HG03135 (cell line): Measurements from ENCODE around the gene NR2C2.
A peak's percentile ranks its signal among the peaks of the same experiment; 100 is the strongest.

Source experiments
- ATAC-seq: cut with Tn5 transposase; IDR thresholded peaks from one replicate; pipeline ENCODE4 v1.9.1; 2021; ENCODE audit warnings: mild to moderate bottlenecking, moderate library complexity; ENCODE audit not compliant: unreplicated experiment

NR2C2 gene

GRCh38 chr3:14921034-14921616 lies 26.3 kb upstream of the NR2C2 start:
- ATAC-seq, result peak; percentile 70

- no peak for ATAC-seq
These were observed 25.3 kb upstream of the NR2C2 start for GRCh38 chr3:14921811-14922705.

GRCh38 chr3:14922863-14923262 lies 24.5 kb upstream of the NR2C2 start:
- ATAC-seq, result no peak

- ATAC-seq, result no peak
These were observed 23.9 kb upstream of the NR2C2 start for GRCh38 chr3:14923476-14923875.

- ATAC-seq, result no peak
These were observed 21.4 kb upstream of the NR2C2 start for GRCh38 chr3:14925729-14926591.

- no peak for ATAC-seq
These were observed 20.8 kb upstream of the NR2C2 start for GRCh38 chr3:14926592-14926991.

GRCh38 chr3:14927308-14927707 lies 20.1 kb upstream of the NR2C2 start:
- ATAC-seq, result no peak

GRCh38 chr3:14929310-14930074 lies 17.9 kb upstream of the NR2C2 start:
- ATAC-seq, result no peak

GRCh38 chr3:14933820-14934425 lies 13.5 kb upstream of the NR2C2 start:
- no peak for ATAC-seq

- no peak for ATAC-seq
These were observed 11.6 kb upstream of the NR2C2 start for GRCh38 chr3:14935592-14936345.

- no peak for ATAC-seq
These were observed 8.4 kb upstream of the NR2C2 start for GRCh38 chr3:14938954-14939353.

GRCh38 chr3:14941871-14942270 lies 5.5 kb upstream of the NR2C2 start:
- no peak for ATAC-seq

- ATAC-seq, result no peak
These were observed 4.3 kb upstream of the NR2C2 start for GRCh38 chr3:14943042-14943441.

GRCh38 chr3:14946236-14946635 lies 1.1 kb upstream of the NR2C2 start:
- no peak for ATAC-seq

- no peak for ATAC-seq
These were observed 664 bp upstream of the NR2C2 start for GRCh38 chr3:14946739-14947099.

GRCh38 chr3:14947886-14948608 lies 664 bp downstream of the NR2C2 start:
- peak; percentile 84 for ATAC-seq

- no peak for ATAC-seq
These were observed 1.2 kb downstream of the NR2C2 start for GRCh38 chr3:14948609-14949038.

- ATAC-seq, result no peak
These were observed 1.7 kb downstream of the NR2C2 start for GRCh38 chr3:14949126-14949525.

- no peak for ATAC-seq
These were observed 2.9 kb downstream of the NR2C2 start for GRCh38 chr3:14950274-14950673.
